Activated naive CD8-positive, alpha-beta T cell (primary cell): ENCODE measurements around the gene NXNL1.

Experiments used
- H3K27ac Mint-ChIP-seq: one replicate; pipeline ENCODE4 v1.8.0; 2021; ENCODE audit warnings: mixed read lengths
- H3K27me3 Mint-ChIP-seq: one replicate; pipeline ENCODE4 v1.8.0; 2021; ENCODE audit warnings: mixed read lengths
- H3K36me3 Mint-ChIP-seq: one replicate; pipeline ENCODE4 v1.8.0; 2021; ENCODE audit warnings: mixed read lengths
- H3K4me1 Mint-ChIP-seq: one replicate; pipeline ENCODE4 v1.8.0; 2021; ENCODE audit warnings: low read depth, mixed read lengths
- H3K4me3 Mint-ChIP-seq: one replicate; pipeline ENCODE4 v1.8.0; 2021; ENCODE audit warnings: mild to moderate bottlenecking, mixed read lengths
- H3K9me3 Mint-ChIP-seq: one replicate; pipeline ENCODE4 v1.8.0; 2021; ENCODE audit warnings: low read depth, mixed read lengths

Gene NXNL1

GRCh38 chr19:17450264-17451075 lies 10.3 kb downstream of the NXNL1 start:
- H3K9me3 Mint-ChIP-seq: no peaks in the 10 kb centered on the region
- H3K4me3 Mint-ChIP-seq: peak overlapping the region; percentile 82
- H3K27ac Mint-ChIP-seq: peak overlapping the region; percentile 50
- peaks cover 8% of the 10 kb centered on the region for H3K27me3 Mint-ChIP-seq
- H3K4me1 Mint-ChIP-seq: peaks cover 19% of the 10 kb centered on the region
- peaks cover 2% of the 10 kb centered on the region for H3K36me3 Mint-ChIP-seq

GRCh38 chr19:17448131-17448967 lies 12.4 kb downstream of the NXNL1 start, which contains the start of gene TMEM221:
Gene TMEM221 (minus strand): TSS chr19:17448668. CDS start chr19:17448462, 206 bp downstream.
- H3K4me3 Mint-ChIP-seq: peak within 1 kb of the TSS; percentile 66
- H3K9me3 Mint-ChIP-seq: no peaks in the 10 kb centered on the region
- H3K27me3 Mint-ChIP-seq: peaks cover 5% of the 10 kb centered on the region
- peaks cover 14% of the 10 kb centered on the region for H3K4me1 Mint-ChIP-seq
- no peak within 1 kb of the TSS for H3K27ac Mint-ChIP-seq
- peaks cover 2% of the 10 kb centered on the region for H3K36me3 Mint-ChIP-seq

- Mint-ChIP-seq H3K4me3 (peak overlapping the region; percentile 66), H3K27me3 (peaks cover 4% of the 10 kb centered on the region), H3K9me3 (no peaks in the 10 kb centered on the region), H3K36me3 (peaks cover 2% of the 10 kb centered on the region), H3K4me1 (peaks cover 13% of the 10 kb centered on the region), H3K27ac (no peak overlapping the region)
Measured at GRCh38 chr19:17447704-17448130, 13.0 kb downstream of the NXNL1 start.

- H3K27ac Mint-ChIP-seq: no peak overlapping the region
Measured at GRCh38 chr19:17445526-17446165, 15.1 kb downstream of the NXNL1 start.

GRCh38 chr19:17441241-17442021 lies 19.3 kb downstream of the NXNL1 start:
- Mint-ChIP-seq H3K9me3 (no peaks in the 10 kb centered on the region), H3K4me3 (no peak overlapping the region), H3K27ac (no peak overlapping the region), H3K4me1 (no peaks in the 10 kb centered on the region), H3K27me3 (no peaks in the 10 kb centered on the region), H3K36me3 (no peaks in the 10 kb centered on the region)

More at GRCh38 chr19:17445526-17446165, 15.1 kb downstream of the NXNL1 start:
- H3K27me3 Mint-ChIP-seq: peaks cover 4% of the 10 kb centered on the region
- H3K4me3 Mint-ChIP-seq: no peak overlapping the region
- H3K9me3 Mint-ChIP-seq: no peaks in the 10 kb centered on the region
- H3K36me3 Mint-ChIP-seq: peaks cover 2% of the 10 kb centered on the region
- peaks cover 11% of the 10 kb centered on the region for H3K4me1 Mint-ChIP-seq

GRCh38 chr19:17436874-17437267 lies 23.9 kb downstream of the NXNL1 start:
- no peak overlapping the region for H3K4me3 Mint-ChIP-seq
- no peak overlapping the region for H3K27ac Mint-ChIP-seq
- no peaks in the 10 kb centered on the region for H3K36me3 Mint-ChIP-seq
- no peaks in the 10 kb centered on the region for H3K9me3 Mint-ChIP-seq
- no peaks in the 10 kb centered on the region for H3K27me3 Mint-ChIP-seq
- H3K4me1 Mint-ChIP-seq: no peaks in the 10 kb centered on the region

- Mint-ChIP-seq H3K4me3 (no peak overlapping the region), H3K4me1 (no peaks in the 10 kb centered on the region), H3K27me3 (no peaks in the 10 kb centered on the region), H3K36me3 (no peaks in the 10 kb centered on the region), H3K9me3 (no peaks in the 10 kb centered on the region), H3K27ac (no peak overlapping the region)
Measured at GRCh38 chr19:17436094-17436873, 24.4 kb downstream of the NXNL1 start.

- Mint-ChIP-seq H3K27ac (no peak overlapping the region), H3K4me3 (no peak overlapping the region), H3K9me3 (no peaks in the 10 kb centered on the region), H3K4me1 (no peaks in the 10 kb centered on the region), H3K36me3 (no peaks in the 10 kb centered on the region), H3K27me3 (no peaks in the 10 kb centered on the region)
Measured at GRCh38 chr19:17435218-17435617, 25.5 kb downstream of the NXNL1 start.

GRCh38 chr19:17431417-17431816 lies 29.3 kb downstream of the NXNL1 start:
- H3K4me3 Mint-ChIP-seq: no peak overlapping the region
- H3K27ac Mint-ChIP-seq: no peak overlapping the region
- no peaks in the 10 kb centered on the region for H3K9me3 Mint-ChIP-seq
- no peaks in the 10 kb centered on the region for H3K4me1 Mint-ChIP-seq
- no peaks in the 10 kb centered on the region for H3K27me3 Mint-ChIP-seq
- no peaks in the 10 kb centered on the region for H3K36me3 Mint-ChIP-seq

- no peaks in the 10 kb centered on the region for H3K36me3 Mint-ChIP-seq
- H3K4me3 Mint-ChIP-seq: no peak overlapping the region
- no peaks in the 10 kb centered on the region for H3K27me3 Mint-ChIP-seq
- H3K9me3 Mint-ChIP-seq: no peaks in the 10 kb centered on the region
- no peak overlapping the region for H3K27ac Mint-ChIP-seq
- H3K4me1 Mint-ChIP-seq: peaks cover 1% of the 10 kb centered on the region
Measured at GRCh38 chr19:17429641-17430113, 31.0 kb downstream of the NXNL1 start.

GRCh38 chr19:17424743-17425365 lies 35.9 kb downstream of the NXNL1 start:
- no peak overlapping the region for H3K4me3 Mint-ChIP-seq
- H3K4me1 Mint-ChIP-seq: peaks cover 10% of the 10 kb centered on the region
- H3K36me3 Mint-ChIP-seq: peaks cover 2% of the 10 kb centered on the region
- H3K27ac Mint-ChIP-seq: no peak overlapping the region
- no peaks in the 10 kb centered on the region for H3K9me3 Mint-ChIP-seq
- H3K27me3 Mint-ChIP-seq: no peaks in the 10 kb centered on the region

GRCh38 chr19:17423429-17424208 lies 37.1 kb downstream of the NXNL1 start:
- H3K36me3 Mint-ChIP-seq: peaks cover 2% of the 10 kb centered on the region
- no peaks in the 10 kb centered on the region for H3K27me3 Mint-ChIP-seq
- no peaks in the 10 kb centered on the region for H3K9me3 Mint-ChIP-seq
- no peak overlapping the region for H3K4me3 Mint-ChIP-seq
- no peak overlapping the region for H3K27ac Mint-ChIP-seq
- peaks cover 17% of the 10 kb centered on the region for H3K4me1 Mint-ChIP-seq

GRCh38 chr19:17421942-17422341 lies 38.8 kb downstream of the NXNL1 start:
- no peak overlapping the region for H3K27ac Mint-ChIP-seq
- peaks cover 2% of the 10 kb centered on the region for H3K36me3 Mint-ChIP-seq
- peaks cover 17% of the 10 kb centered on the region for H3K4me1 Mint-ChIP-seq
- H3K27me3 Mint-ChIP-seq: no peaks in the 10 kb centered on the region
- no peak overlapping the region for H3K4me3 Mint-ChIP-seq
- no peaks in the 10 kb centered on the region for H3K9me3 Mint-ChIP-seq
